GM12873 (cell line): ENCODE data around the gene PDX1.

ENCODE experiments used
- TF ChIP-seq, protein P1 (sequence below): IDR thresholded peaks from 2 replicates; pipeline ENCODE4 v1.5.1; 2012; ENCODE audit warnings: low read depth, mild to moderate bottlenecking, moderate library complexity, low read length, control low read depth; ENCODE audit not compliant: insufficient read depth; ENCODE audit errors: missing control alignments

PDX1 gene

DNA sequence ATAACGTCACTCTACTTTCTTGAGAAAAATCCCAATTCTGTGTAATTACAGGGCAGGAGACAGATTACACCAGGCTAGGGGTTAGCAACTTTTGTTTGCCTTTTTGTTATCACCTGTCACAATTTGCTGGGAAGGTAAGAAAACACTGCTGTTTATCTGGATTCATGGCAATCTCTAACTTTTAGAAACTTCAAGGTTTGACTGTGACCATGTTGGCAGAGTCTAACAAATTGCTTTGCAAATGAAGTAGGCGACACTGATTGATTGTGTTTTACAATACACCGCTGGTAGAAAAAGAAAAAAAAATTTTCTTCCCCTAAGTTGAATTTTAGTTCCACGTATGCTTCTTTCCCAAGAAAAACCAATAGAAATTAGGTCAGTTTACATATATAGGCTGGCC lies 10.4 kb upstream of the PDX1 start:
- TF ChIP-seq, protein P1, sequence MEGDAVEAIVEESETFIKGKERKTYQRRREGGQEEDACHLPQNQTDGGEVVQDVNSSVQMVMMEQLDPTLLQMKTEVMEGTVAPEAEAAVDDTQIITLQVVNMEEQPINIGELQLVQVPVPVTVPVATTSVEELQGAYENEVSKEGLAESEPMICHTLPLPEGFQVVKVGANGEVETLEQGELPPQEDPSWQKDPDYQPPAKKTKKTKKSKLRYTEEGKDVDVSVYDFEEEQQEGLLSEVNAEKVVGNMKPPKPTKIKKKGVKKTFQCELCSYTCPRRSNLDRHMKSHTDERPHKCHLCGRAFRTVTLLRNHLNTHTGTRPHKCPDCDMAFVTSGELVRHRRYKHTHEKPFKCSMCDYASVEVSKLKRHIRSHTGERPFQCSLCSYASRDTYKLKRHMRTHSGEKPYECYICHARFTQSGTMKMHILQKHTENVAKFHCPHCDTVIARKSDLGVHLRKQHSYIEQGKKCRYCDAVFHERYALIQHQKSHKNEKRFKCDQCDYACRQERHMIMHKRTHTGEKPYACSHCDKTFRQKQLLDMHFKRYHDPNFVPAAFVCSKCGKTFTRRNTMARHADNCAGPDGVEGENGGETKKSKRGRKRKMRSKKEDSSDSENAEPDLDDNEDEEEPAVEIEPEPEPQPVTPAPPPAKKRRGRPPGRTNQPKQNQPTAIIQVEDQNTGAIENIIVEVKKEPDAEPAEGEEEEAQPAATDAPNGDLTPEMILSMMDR: no peak

DNA sequence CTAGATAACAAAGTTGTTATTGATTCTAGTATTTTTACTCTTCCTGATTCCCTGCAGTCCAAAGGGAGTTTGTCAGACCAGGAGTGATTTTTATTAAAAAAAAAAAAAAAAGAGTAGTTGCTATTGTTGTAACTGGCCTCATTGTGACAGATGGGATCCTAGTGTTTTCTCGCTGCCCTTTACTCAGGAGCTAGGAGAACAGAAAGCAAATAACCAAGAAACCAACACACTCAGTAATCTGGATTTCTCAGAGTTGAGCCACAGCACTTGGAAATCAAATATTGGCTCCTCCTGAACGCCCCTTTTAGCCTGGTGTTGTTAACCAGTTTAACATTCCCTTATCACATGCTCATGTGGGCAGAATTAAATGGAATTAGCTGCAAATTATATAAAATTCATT lies 8.3 kb upstream of the PDX1 start:
- TF ChIP-seq, protein P1: no peak

DNA sequence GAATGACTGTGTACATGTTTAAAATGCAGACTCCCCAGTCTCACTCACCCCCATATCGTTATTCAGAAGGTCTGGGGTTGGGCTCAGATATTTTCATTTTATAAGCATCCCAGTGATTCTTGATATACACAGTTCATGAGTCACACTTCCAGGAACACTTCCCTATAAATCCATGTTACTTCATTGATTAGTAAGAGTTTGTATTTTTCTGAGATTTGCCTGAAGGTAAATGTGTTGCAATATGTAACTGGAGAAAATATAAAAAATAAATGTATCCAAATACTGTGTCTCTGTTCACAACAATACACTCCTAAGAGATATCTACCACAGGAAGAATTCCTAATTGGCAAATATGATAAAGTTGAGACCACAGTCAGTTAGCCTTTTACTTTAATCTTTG lies 6.6 kb upstream of the PDX1 start:
- TF ChIP-seq, protein P1: no peak

DNA sequence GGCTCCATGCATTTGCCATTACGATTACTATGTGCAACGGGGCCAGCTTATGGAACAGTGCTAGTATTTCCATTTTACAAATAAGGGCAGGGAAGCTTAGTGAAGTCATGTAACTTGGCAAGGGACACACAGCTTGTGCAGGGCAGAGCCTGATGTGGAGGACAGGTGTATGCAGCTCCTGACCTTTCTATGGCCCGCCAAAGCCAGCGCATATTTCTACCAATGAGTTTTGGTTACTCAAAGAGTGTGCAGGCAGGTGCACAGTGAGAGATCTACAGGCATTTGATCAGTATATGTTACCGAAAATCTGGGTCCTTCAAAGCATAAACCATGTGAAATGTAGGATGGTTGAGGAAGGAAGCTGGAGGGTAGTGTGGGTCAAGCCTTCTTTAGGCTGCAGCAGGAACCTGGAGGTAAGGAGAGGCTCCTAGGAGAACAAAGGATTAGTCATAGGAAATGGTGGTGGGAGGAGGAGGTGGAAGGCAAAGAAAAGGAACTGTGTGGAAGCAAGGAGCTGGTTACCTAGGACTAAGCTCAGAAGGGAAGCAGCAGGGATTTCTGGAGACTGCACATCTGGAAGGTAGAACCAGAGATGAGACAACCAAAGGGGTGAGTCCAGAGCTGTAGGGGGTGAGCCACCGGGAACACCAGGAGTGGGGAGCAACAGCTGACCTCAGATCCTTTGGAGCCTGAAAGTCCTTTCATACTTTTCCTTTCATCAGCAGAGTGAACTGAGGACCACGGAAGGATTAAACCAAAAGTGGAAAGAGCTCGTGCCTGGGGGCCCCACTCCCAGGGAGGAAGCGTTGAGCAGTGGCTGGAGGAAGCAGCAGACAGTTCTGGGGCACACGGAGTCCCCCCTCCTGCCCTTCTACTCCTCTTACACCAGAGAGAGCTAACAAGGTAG lies 4.2 kb upstream of the PDX1 start:
- TF ChIP-seq, protein P1: no peak

DNA sequence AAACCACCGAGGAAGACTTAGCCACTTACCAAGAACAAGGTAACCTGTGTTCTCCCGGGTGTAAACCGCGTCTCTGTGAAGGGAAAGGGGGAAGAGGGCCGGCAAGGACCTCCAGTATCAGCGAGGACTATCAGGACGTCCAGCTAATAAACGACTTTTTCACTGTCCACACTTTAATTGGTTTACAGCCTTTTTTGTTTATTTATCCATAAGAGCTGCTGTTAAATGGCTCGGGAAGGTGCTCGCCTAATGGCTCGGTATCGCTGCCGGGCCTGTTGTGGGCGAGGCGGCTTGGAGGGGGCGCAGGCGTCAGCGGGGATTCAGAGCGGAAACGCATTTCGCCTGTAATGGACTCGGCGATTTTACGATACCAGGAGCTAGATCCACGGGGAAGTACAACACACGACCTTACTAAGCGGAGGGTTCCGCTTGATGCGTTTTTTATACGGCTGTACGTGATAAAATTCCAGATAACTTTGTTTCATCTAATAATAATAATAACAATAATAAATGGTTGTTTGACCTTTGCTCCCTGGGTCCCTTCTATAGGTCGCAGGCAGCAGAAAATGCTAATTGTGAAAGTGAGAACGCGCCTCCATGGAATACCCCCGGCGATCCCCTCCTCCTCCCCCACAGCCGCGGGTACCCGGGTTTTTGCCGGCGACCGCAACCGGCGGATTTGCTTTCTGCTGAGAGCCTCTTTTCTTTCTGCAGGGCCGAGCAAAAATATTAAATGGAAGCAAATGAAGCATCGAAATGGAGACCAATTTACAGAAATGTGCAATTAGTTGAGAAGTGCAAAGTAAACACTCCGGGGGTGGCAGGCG lies 2.5 kb upstream of the PDX1 start:
- TF ChIP-seq, protein P1: no peak

DNA sequence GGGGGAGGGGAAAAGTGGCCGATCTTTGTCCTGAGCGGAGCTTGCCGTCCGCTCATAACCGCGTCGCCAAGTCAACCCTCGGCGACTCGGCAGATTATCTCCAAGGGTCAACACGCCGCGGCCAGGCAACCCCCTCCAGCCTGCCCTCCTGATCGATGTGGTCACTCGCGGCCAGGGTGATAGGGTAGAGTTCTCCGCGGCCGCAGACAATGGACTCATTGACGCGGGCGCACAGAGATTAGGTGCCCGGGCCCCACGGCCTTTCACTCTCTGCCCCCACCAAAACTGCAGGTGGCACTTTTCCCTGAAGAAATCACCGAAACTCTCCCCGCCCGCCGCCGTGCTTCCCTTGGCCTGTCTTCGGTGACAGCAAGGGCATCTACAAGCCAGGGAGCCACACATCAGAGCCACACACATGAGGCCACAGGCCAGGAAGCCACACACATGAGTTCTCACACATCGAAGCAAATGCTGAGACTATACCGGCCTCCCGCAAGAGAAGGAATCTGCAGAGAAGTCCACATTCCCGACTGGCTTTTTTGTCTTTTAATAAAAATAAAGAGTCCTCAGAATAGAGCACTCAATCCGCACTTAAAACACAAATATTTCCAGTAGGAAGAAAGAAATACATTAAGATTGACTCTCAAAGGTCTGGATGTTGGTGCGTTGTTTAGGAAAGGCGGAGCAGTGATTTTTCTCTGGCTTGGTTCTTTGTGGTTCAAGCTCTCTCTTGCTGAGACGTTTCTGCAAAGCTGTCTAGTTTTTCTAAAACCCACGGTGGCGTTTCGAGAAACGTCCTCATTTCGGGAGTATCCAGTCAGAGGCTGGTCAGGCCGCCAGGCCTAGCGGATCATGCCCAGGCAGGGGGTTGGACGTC lies 1.5 kb upstream of the PDX1 start:
- TF ChIP-seq, protein P1: no peak
